NCI-H1436 treated with DMSO at 0.1 percent for 48 hours (cell line): Measurements from ENCODE around the gene BCKDK.
"Not testable (repeated sequence)": the region's sequence is repeated elsewhere in the genome, so short reads cannot be mapped to it uniquely, and the experiment has no call there.

Experiments used
- DNase-seq: peaks from one replicate; lab custom pipeline; 2025; lab: John Stamatoyannopoulos, UW

Gene BCKDK

GRCh38 chr16:31094424-31095120 is 13.6 kb upstream of the BCKDK start, which contains the start of gene VKORC1:
Gene VKORC1, minus strand, starts transcription at chr16:31094797. Its CDS starts 68 bp downstream, at chr16:31094729.
- peak; percentile 87 for DNase-seq

- DNase-seq, result no peak
These were observed 8.1 kb upstream of the BCKDK start for GRCh38 chr16:31099860-31100638.

- DNase-seq, result not testable (repeated sequence)
These were observed 7.1 kb upstream of the BCKDK start for GRCh38 chr16:31100876-31101641.

GRCh38 chr16:31105677-31106213 is 2.4 kb upstream of the BCKDK start:
- DNase-seq, result no peak

GRCh38 chr16:31106509-31107464 is 1.4 kb upstream of the BCKDK start:
- DNase-seq, result no peak

GRCh38 chr16:31107465-31107867 is 720 bp upstream of the BCKDK start:
- DNase-seq, result no peak

GRCh38 chr16:31108794-31109558 is 790 bp downstream of the BCKDK start:
- DNase-seq, result no peak

- no peak for DNase-seq
These were observed 1.4 kb downstream of the BCKDK start for GRCh38 chr16:31109622-31110021.

- no peak for DNase-seq
These were observed 2.2 kb downstream of the BCKDK start for GRCh38 chr16:31110106-31111034.

GRCh38 chr16:31111881-31112466 is 3.8 kb downstream of the BCKDK start:
- DNase-seq, result no peak

- no peak for DNase-seq
These were observed 4.5 kb downstream of the BCKDK start for GRCh38 chr16:31112711-31113110.

- DNase-seq, result no peak
These were observed 5.2 kb downstream of the BCKDK start for GRCh38 chr16:31113121-31114120.

GRCh38 chr16:31114468-31114867 is 6.3 kb downstream of the BCKDK start:
- no peak for DNase-seq

GRCh38 chr16:31117384-31118222 is 9.4 kb downstream of the BCKDK start, which contains the start of gene KAT8:
Gene KAT8, plus strand, starts transcription at chr16:31117664. Its CDS starts 18 bp downstream, at chr16:31117682.
- DNase-seq, result peak; percentile 86

- DNase-seq, result no peak
These were observed 10.3 kb downstream of the BCKDK start for GRCh38 chr16:31118223-31119155.
